T1000 (cell line): ENCODE data around the gene GNGT2.
A peak's percentile ranks its signal among the peaks of the same experiment; 100 is the strongest.

Experiments
- DNase-seq: peaks from one replicate; lab custom pipeline; 2025; ENCODE audit warnings: mixed read lengths; lab: John Stamatoyannopoulos, UW

The GNGT2 gene

DNA sequence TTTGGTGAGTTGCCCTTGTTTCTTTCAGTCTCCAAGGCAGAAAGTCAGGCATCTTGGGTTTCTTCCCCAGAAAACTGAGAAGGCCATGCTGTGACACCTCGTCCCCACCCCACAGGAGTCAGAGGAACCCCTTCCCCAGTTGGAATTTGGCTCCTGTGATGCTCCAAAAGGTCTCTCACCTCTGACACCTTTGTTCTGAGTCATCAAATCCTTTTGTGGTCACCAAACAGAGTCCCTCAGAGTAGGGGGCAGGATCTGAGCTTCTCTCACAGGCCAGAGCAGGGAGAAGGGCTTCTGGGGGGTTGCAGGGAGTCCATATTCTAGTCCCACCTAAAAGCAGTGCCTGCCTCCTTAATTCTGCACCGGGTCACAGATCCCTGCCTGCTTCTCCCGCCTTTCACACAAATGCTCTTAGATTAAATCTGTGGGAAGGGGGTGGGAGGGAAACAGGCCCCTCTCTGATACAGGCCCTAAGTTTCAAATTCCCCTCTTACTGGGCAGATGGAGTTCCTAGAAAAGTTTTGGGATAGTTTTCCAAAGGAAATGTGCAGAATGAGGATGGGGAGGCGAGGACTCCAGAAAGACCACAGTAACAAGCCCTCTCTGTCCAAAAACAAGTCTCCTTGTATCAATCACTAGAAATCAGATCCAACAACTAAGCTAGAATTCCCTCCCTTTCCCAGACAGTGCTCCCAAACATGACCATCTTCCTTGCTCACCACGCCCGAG is 18.9 kb upstream of the GNGT2 start:
- no peak for DNase-seq

DNA sequence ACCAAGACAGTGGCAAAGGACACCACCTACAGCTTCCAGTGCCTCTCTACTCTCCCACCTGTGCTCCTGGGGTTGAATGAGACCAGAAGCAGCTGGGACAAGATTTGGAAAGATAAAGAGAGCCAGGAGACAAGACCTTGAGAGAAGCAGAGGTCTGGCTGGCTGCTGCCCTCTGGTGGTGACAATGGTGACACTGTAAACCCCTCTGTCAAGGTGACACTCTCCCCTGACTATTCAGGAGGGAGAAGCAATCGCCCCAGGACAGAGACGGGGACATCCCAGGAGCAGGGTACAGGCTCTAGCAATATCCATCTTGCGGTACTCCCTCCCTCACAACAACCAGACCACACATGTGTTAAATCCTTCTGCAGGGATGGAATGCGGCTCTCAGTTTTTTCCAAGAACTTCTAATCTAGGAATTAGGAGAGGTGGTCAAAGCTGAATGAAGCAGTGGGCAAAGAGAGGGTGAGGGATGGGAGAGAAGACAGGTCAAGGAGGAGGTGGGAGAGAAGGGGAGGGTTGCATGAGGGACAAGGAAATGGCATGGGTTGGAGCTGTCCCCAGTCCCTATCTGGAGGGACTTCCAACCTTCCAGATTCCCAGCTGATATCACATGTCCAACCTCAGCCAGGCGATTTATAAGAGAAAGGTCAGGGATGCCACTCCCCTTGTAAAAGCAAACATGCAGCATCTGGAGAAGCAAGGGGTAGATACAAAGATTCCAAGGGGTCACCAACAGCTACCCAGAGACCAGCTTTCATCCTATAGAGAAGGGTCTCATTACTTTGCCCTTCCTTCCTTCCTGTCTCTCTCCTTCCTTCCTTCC is 17.3 kb upstream of the GNGT2 start:
- DNase-seq: peak; percentile 33

DNA sequence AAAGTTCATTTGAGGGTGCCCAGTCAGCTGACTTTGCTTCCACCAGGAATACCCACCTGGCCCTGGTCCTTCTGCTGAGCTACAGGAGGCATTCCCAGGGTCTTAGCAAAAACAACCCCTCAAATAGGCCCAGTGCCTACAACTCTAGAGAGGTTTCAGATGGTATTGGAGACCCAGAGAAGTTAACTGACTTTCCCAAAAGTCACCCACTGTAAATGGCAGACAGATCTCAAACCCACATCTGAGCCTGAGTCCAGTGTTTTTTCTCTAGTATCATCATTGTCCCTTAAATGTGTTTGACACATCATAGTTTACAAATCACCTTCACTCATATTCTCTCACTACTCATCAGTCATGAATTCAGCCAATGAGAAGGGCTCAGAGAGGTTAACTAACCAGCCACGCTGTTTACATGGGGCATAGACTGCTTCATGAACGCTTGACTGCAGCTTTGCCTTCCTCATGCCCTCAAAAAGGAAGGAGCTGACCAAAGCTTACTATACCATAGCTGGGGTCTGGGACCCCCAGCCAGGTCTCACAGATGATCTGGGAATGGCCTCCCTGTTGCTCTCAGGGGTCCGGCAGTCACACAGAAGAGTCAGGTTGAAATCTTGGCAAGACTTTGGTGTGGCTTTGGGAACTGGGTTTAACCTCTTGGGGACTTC is 16.5 kb upstream of the GNGT2 start:
- DNase-seq: no peak

DNA sequence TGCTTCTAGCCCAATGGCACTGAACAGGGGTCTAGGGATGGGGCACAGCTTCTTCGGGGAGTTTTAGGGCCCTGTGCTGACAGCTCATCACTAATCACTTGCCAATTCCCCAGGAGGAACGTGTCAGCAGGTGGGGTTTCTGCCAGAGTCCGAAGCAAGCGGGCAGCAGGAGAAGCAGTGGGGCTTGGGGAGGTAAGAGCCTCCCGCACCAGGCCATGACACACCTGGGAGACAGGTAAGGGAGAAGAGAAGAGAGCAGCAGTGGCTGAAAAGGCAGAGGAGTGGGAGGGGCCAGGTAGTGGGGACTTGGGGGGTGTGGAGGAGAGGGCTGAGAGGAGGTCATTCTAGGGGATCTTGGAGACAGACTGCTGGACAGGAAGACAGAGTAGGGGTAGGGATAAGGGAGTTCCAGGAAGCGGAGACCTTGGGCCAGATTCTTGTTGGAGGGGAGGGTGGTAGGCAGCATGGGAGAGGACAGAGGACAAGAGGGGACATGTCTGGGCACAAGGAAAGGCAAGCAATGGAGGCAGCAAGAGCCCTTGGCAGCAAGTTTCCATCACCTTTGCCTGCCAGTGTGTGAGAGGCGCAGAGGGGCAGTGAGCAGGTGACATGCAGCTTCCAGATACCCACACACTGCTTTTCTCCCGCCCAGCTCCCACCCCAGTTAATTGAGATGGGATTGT is 15.3 kb upstream of the GNGT2 start:
- no peak for DNase-seq

DNA sequence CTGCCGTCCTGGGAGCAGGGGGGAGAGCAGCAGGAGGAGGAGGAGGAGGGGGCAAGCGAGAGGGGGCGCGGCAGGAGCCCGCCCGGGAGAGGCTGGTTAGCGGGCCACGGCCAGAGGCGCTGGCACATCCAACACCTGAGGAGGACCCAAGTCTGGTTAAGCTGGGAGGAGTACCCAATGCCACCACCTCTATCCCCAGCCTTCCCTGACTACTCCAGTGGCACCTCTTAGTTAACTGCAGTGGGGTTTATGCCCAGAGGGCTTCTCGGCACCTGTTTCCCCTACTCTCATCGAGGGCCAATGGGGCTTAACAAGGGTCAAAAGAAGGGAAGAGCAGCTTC is 14.6 kb upstream of the GNGT2 start:
- no peak for DNase-seq

DNA sequence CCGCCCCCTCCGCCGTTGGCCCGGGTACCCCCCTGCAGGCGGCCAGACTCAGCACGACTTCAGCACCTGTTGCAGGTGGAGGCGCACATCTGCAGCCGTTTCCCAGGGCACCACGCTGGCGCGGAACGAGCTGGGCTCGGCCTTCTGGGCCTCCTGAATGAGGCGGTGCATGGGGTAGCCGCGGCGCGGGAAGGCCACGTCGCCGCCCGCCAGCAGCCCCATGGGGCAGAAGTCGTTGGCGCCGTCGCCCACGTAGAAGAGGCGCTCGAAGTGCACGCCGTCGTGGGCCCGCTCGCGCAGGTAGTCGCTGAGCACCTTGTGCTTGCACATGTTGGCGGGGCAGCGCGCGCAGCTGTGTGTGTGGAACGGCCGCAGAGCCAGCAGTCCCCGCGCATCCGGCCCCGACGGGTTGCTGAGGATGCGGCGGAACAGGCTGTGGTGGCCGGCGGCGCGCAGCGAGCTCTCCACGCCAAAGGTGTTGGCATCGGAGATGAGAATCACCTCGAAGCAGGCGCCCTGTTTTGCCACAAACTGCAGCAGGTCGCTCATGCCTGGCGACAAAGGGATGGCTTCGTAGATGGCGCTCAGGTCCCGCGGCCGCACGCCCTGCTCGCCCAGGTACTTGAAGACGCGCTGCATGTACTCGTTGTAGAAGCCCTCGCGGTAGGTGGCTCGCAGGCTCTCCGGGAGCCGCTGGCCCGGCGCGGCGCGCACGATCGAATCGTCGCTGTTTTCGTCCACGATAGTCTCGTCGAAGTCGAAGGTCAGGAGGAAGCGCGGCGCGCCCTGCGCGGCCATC is 14.0 kb upstream of the GNGT2 start:
- no peak for DNase-seq

DNA sequence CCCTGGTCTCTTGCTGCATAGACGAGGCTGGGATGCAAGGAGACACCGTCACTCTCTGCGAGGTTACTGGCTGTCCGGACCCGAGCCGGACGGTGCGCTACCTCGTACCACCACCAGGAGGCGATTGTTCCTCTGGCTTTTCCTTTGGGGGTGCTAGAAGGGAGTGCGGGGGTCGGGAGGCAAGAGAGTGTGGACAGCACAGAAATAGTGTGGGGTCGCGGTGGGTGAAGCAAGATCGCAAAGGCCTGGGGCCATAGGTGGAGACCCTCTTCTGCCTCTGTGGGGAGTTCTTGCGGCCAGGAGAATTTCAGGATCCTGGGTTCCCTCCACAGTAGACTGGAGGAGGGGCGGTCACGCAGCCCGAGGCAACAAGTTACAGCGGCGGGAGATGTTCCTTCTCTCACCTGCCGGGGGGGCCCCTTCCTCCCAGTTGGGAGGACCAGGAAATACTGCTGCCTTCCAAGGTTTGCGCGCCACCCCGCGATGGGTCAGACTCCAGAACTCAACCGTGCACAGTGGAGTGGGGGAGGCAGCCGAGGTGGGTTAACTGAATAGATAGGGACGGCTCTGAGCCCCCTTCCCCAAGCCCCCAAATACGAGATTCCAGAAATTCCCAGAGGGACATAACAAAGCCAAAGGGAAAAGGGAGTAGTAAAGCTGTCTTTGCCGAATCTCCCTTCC is 13.3 kb upstream of the GNGT2 start:
- DNase-seq: no peak

DNA sequence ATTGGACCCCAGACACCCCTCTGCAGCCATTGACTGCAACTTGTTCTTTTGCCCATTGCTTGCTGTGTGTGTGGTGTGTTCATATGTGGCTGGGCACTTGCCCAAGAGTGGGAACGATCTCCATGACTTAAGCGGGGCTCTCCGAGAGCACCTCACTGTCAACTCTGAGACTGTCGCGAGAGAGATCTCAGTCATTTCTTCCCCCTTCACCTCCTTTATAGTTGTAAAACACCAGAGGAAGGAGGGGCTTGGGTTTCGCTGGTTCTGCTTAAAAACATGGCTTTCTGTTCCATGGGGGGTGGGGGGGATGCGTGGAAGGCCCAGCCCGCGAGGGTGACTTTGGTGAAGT is 12.8 kb upstream of the GNGT2 start:
- no peak for DNase-seq

DNA sequence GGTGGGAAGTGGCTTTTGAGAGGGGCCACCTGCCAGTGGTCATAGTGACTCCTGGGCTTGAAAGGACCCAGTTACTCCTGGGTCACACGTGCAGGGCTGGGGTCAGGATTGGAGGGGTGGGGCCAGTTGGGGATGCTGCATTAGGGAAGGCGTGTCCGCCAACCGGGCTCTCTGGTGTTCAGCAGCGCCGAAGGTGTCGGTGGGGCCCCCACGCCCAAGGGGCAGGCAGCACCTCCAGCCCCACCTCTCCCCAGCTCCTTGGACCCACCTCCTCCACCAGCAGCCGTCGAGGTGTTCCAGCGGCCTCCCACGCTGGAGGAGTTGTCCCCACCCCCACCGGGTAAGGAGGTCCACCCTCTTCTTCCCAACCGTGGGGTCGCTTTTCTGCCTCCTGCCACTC is 9.6 kb upstream of the GNGT2 start:
- DNase-seq: no peak

DNA sequence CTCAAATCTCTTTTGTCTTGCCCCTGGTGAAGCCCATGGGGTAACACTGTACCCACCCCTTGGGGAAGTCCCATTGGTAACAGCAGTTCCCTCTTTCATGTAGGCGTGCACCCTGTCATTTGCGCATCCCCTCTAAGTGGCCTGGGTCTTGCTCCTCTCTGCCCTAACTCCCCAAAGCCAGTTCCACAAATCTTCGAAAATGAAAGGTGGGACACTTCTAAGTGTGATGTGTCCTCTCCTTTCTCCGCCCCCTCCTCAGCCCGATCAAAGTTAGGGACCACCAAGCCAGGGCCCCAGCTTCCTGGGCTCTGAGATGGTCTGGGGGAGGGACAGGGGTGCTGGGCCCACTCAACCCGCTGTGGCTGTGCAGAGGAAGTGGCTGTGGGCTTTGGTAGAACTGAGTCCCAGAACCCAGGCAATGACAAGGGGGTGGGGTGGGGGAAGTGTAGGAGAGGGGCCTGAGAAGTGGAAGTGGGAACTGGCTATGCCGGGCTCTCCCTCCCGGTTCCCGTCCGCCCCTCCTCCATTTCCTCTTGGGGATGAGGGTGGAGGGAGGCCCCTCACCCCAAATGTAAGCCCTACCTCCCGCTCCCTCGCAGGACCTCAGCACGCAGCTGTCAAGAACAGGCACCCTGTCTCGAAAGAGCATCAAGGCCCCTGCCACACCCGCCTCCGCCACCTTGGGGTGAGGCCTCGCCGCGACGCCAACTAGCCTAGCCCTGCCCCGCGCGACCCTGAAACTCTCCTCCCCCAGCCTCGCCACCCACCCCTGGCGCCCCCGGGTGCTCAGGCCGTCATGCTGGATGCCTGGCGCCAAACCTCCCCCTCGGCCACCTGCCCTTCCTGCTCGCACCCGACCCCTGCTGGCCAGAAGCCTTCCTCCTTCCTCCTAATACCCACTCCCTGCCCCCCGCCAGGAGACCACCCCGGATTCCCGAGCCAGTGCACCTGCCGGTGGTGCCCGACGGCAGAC is 8.9 kb upstream of the GNGT2 start:
- no peak for DNase-seq

DNA sequence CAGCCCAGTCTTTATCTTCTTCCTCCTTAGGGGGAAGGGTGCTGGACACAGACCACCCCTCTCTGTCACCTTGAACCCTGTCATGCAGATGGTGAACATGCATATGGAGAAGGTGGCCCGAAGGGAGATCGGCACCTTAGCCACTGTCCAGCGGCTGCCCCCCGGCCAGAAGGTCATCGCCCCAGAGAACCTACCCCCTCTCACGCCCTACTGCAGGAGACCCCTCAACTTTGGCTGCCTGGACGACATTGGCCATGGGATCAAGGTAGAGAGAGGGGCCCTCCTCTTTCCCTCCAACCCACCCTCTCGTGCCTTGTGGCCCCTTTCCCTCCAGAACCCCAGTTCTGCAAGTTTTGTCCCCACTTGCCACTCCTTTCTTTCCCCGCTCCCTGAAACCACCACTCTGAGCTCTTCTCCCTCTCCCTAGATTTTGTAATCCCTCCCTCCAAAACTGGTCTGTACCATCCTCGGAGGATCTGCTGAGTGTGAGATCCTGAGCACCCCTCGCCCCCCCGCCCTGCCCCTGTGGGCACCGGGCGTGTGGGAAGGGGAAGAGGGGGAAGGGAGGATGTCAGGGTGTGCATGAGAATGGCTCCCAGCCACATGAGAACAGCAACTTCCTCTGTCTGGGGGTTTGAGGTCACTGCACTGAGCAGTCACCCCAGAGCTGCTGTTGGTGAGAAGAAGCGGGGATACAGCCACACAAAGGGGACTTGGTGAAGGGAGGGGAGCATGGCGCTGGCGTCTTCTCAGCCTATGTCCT is 7.5 kb upstream of the GNGT2 start:
- no peak for DNase-seq

DNA sequence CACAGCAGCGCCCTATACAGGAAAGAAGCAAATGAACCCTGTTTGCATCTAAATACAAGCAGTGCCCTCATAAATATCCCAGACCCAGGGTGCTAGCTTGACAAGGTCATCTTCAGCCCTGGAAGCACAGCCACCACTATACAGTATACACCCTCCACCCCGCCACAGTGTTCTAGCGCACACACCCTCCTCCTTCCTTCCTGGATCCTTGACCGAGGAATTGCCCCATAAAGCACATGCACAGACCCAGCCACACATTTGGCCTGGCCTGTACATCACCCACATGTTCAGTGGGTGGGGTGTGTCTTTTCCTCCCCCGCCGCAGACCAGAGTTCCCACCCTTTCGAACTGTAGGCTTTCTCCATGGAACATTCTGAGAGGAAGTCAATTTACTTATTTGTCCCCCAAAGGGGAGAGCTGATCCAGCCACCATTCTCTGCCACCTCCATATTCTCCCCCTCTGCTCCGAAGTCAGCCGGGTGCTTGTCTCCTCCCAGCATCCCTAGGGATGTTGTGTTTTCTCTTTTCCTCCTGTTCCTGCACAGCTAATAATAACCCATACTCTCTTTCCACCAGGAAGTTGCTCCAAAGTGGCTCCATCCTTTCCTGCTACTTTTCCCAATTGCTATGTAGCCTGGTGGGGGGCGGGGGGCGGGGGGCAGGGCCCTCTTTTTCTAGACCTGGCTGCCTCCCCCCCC is 6.7 kb upstream of the GNGT2 start:
- no peak for DNase-seq

DNA sequence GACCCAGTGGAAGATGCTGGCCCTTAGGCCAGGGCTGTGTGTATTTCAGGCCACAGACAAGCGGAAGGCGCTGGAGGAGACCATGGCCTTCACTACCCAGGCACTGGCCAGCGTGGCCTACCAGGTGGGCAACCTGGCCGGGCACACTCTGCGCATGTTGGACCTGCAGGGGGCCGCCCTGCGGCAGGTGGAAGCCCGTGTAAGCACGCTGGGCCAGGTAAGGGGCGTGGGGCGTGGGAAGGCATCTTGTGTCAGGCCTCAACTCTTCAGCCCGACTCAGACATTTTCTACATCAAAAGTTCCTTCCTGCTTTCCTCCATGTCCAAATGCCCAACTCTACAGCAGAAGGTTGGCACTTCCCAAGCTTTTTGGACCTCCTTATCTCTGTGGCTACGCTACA is 6.1 kb upstream of the GNGT2 start:
- no peak for DNase-seq

DNA sequence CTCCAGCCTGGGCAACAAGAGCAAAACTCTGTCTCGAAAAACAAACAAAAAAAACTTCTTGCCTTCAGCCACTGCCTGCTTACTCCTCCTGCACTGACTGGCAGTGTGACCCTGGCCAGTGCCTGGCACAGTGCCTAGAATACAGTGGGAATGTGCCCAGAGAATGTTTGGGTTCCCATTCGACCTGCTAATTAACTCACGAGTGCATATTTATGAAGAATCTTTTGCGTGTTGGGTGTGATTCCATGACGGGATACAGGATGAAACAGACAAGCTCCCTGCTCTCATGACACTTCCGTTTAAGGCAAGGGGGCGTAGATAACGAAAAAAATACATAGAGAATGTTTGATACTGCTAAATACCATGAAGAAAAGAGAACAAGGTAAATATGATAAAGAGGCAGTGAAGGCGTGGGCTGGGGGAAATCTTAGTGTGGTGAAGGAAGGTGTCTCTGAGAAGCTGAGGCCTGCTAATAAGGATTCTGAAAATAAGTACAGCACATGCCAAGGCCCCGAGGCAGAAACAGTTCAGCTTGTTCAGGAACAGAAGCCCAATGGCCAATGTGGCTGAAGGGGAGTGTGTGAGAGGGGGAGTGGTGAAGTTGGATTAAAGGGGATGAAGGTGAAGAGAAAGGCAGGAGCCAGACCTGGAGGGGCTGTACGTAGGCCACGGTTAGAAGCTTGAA is 4.4 kb upstream of the GNGT2 start:
- DNase-seq: no peak

DNA sequence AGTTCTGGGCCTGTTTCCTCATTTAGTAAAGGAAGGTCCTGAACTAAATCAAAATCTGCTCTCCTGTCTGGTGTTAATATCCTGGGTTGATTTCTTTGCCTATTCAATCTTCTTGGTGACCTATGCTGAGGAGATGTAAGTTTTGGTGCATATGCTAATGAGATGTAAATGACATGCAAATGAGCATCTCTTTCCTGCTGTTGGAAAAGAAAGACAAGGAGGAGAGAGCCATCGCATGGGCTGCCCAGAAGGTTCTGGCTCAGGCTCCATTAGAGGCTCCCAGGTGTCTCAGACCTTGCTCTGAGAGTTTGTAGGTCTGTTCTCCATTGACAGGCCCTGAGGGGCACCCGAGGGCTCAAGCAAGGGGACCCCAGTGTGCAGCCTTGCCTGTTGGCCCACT is 3.5 kb upstream of the GNGT2 start:
- DNase-seq: no peak

DNA sequence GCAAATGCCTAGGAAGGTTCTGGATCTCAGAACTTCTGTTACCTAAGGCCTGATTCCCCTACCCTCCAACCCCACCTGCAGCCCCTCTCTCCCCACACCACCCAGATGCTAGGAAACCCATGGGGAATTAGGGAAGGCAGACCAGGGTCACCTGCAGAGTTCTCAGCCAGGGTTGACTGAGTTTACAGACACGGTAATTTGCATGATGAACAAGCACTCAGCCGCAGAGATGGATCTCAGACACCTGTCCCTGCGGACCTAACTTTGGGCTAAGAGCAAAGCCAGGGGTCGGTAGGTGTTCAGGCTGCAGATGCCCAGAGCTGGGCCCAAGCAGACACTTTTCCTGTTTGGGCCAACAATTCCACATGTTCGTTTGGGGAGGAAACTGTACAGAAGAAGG is 3.0 kb upstream of the GNGT2 start:
- no peak for DNase-seq

DNA sequence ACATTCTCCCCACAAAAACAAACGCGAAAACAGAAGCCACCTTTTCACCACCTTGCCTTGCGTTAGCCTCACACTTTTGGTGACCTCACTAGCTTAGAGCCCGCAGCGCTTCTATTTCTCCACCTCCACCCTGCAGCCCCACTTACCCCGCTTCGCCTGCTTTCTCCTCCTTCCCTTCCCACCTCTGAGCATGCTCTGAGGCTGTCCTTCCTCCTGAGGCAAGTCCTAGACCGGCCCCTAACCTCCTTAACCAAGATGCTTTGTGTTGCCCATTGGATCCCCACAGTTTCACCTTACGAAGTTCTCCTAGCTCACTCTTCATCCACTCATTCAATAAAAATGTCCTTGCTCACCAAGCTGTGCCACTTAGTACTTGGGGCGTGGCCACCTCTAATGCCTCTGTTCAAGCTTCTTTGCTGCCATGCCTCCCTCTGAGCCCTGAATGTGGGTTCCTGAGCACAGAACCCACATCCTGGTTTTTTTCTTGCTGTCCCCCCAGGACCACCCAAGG is 1.3 kb downstream of the GNGT2 start:
- DNase-seq: no peak

DNA sequence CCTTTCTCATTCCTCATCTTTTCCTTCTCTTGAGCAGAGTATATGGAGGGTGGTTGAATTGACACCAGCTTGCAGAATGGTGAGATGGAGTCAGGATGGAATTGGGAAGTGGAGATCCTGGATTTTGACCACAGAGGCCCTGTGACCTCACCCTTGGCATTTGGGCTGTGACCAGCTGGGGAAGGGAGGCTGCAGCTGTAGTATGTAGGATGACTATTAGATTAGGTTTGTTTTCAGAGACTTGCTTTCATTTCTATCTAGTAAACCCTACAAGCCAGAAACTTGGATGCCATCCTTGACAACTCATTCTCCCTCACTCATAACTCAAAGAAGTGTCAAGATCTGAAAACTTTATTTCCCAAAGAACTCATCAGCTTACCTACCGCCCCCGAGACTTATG is 5.9 kb downstream of the GNGT2 start:
- no peak for DNase-seq
